Pancreas (tissue), 10 donors: ENCODE measurements around the gene AFF1. TPM values are rescaled to one million over a fixed set of nuclear protein-coding genes. Genes with fewer than 3 reads are reported as not detected.

Experiments used
- ATAC-seq, 4 donors: fragments of 200-7000 bp; cut with Tn5 transposase; one replicate each; pipeline versions ENCODE4 v1.8.0 to v1.9.1; 2020; ENCODE audit warnings: mild to moderate bottlenecking in 4 of 4, moderate library complexity in 4 of 4
- DNase-seq, 6 donors: peaks; one replicate each; pipeline ENCODE4 v3.0.0-alpha.2; 2020
- FAIRE-seq: peaks from 2 replicates; lab custom pipeline; 2012; peaks lifted over from hg19 to GRCh38; lab: Jason Lieb, UNC
- H3K27ac ChIP-seq, 4 donors: fragments of 200-600 bp; sonication (generic); 1 replicate in 3 of 4; 2 replicates in 1 of 4; pipeline versions ENCODE4 v1.5.0 to v1.8.0; 2020
- H3K27me3 ChIP-seq, 4 donors: fragments of 200-600 bp; one replicate each; pipeline ENCODE4 v1.8.0; 2021
- H3K36me3 ChIP-seq, 3 donors: fragments of 200-600 bp; sonication (generic) in 1 of 3; one replicate each; pipeline versions ENCODE4 v1.5.0 to v1.8.0; 2020 to 2021
- H3K4me1 ChIP-seq, 3 donors: fragments of 200-600 bp; one replicate each; pipeline ENCODE4 v1.8.0; 2021
- H3K4me3 ChIP-seq, 4 donors: fragments of 200-600 bp; sonication (generic) in 2 of 4; one replicate each; pipeline versions ENCODE4 v1.5.0 to v1.8.0; 2020 to 2021
- H3K9me3 ChIP-seq, 4 donors: fragments of 200-600 bp; one replicate each; pipeline ENCODE4 v1.8.0; 2021
- WGBS, 2 donors: extraction: QIAGEN DNeasy Blood & Tissue Kit; methylation state at CpG; one replicate each; pipeline ENCODE4 v1.1.7; 2013; 5-methylcytosine and 5-hydroxymethylcytosine counted together
- intact Hi-C, 3 donors: fragments of 100-400 bp; cut with DNase I; formaldehyde crosslinking; loops; one replicate each; pipeline versions ENCODE4 v1.11.1 to v1.14.2; 2022
- polyA plus RNA-seq, 2 donors: library from polyadenylated mRNA; stranded (reverse); fragments of 200-250 nt; gene quantifications; one replicate each; pipeline ENCODE4 v1.2.3, GENCODE V29; 2013
- total RNA-seq, 6 donors: library from RNA; stranded (reverse); fragmentation: NEBNext Ultra II Directional in 4 of 6; extraction: Animal tissue kit (Norgen Biotek cat#: 25700) in 4 of 6; gene quantifications; one replicate each; pipeline versions ENCODE4 v1.2.1 to v1.2.4, GENCODE V29; 2021 to 2023
- TF ChIP-seq, protein P1 (sequence below), 4 donors: fragments of 200-600 bp; sonication (generic) in 3 of 4; IDR thresholded peaks; one replicate each; pipeline versions ENCODE4 v1.5.0 to v1.8.0; 2021; ENCODE audit warnings: antibody characterized with exemption in 4 of 4
- donor health status: healthy with polysubstance abuse.
- donor health status: DM: no; HTN: no; CAD: no; lungs with moderate emphysema.
- donor health status: DM: no; HTN: no; CAD: no.
- donor health status: control.
- donor health status: control.
- donor health status: Bipolar disorder and iron deficiency.
- donor health status: DM: yes; HTN: yes; CAD: no.
- donor health status: DM: no; HTN: no; CAD: no.
- donor health status: DM: no; HTN: no; CAD: no.
- donor health status: DM: yes; HTN: yes; CAD: no.

AFF1 gene
- total and polyA plus RNA-seq, 8 donors: 11.8 to 62.0 (median 40.4) TPM

GRCh38 chr4:87046121-87046551, 111.3 kb downstream of the AFF1 start:
- intact Hi-C loops: no loop called here
- Histone ChIP-seq H3K36me3 (peaks cover 0 to 13% (median 6%) of the 10 kb centered on the region in 3 donors), H3K4me3 (no peak overlapping the region), H3K27ac (peak overlapping the region; percentile 10 to 71 (median 45)), H3K9me3 (no peaks in the 10 kb centered on the region), H3K4me1 (peaks cover 17 to 40% (median 37%) of the 10 kb centered on the region in 3 donors), H3K27me3 (no peaks in the 10 kb centered on the region)
- 60 to 73% methylated on average over 4 of the region's 4 CpGs for WGBS, 2 donors
- FAIRE-seq (no peak), ATAC-seq (no peak), DNase-seq (no peak)
- TF ChIP-seq, protein P1, sequence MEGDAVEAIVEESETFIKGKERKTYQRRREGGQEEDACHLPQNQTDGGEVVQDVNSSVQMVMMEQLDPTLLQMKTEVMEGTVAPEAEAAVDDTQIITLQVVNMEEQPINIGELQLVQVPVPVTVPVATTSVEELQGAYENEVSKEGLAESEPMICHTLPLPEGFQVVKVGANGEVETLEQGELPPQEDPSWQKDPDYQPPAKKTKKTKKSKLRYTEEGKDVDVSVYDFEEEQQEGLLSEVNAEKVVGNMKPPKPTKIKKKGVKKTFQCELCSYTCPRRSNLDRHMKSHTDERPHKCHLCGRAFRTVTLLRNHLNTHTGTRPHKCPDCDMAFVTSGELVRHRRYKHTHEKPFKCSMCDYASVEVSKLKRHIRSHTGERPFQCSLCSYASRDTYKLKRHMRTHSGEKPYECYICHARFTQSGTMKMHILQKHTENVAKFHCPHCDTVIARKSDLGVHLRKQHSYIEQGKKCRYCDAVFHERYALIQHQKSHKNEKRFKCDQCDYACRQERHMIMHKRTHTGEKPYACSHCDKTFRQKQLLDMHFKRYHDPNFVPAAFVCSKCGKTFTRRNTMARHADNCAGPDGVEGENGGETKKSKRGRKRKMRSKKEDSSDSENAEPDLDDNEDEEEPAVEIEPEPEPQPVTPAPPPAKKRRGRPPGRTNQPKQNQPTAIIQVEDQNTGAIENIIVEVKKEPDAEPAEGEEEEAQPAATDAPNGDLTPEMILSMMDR (IDR thresholded peaks at IDR 0.05): no peak

GRCh38 chr4:87047281-87047798, 112.5 kb downstream of the AFF1 start:
- DNase-seq (no peak), ATAC-seq (no peak), FAIRE-seq (no peak)
- no peak overlapping the region for H3K4me3 ChIP-seq
- H3K27me3 ChIP-seq: no peaks in the 10 kb centered on the region
- H3K27ac ChIP-seq: no peak overlapping the region
- H3K4me1 ChIP-seq: peaks cover 17 to 35% (median 34%) of the 10 kb centered on the region in 3 donors
- TF ChIP-seq, protein P1 (IDR thresholded peaks at IDR 0.05): no peak
- intact Hi-C loops: no loop called here
- WGBS, 2 donors: 94% methylated on average over 11 of the region's 11 CpGs
- H3K9me3 ChIP-seq: no peaks in the 10 kb centered on the region
- H3K36me3 ChIP-seq: peaks cover 0 to 13% (median 6%) of the 10 kb centered on the region in 3 donors

DNA sequence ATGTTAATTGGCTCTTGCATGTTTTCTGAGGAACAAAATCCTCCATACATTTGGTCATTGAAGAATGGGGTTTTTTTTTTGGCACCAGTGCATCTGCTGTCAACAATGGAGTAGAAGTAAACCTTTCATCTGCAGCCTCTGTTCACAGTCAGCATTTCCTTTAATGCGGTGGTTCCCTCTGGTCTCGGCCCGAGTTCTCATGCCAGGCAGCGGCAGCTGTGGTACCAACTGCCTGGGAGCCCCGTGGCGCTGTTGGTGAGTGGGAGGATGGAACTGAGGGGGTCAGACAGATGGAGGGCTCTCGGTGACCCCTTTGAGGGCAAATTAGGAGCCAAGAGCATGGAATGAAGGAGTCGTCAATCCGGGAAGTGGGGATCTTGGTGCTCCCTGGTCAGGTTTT, 114.7 kb downstream of the AFF1 start:
- DNase-seq: no peak
- Histone ChIP-seq H3K9me3 (no peaks in the 10 kb centered on the region), H3K4me1 (peaks cover 23 to 40% (median 39%) of the 10 kb centered on the region in 3 donors), H3K27ac (no peak overlapping the region), H3K36me3 (peaks cover 0 to 13% (median 6%) of the 10 kb centered on the region in 3 donors), H3K27me3 (no peaks in the 10 kb centered on the region), H3K4me3 (no peak overlapping the region)
- FAIRE-seq: no peak
- 89 to 90% methylated on average over 9 of the region's 9 CpGs for WGBS, 2 donors
- intact Hi-C loops: no loop called here
- no peak for ATAC-seq
- TF ChIP-seq, protein P1 (IDR thresholded peaks at IDR 0.05): no peak

GRCh38 chr4:87050596-87050995, 115.8 kb downstream of the AFF1 start:
- Histone ChIP-seq H3K4me3 (no peak overlapping the region), H3K36me3 (peaks cover 0 to 13% (median 6%) of the 10 kb centered on the region in 3 donors), H3K27ac (peak overlapping the region in 1 of 4 donors; percentile 10), H3K4me1 (peaks cover 21 to 40% (median 39%) of the 10 kb centered on the region in 3 donors), H3K27me3 (no peaks in the 10 kb centered on the region), H3K9me3 (no peaks in the 10 kb centered on the region)
- intact Hi-C loops: no loop called here
- no peak for FAIRE-seq
- TF ChIP-seq, protein P1 (IDR thresholded peaks at IDR 0.05): no peak
- ATAC-seq: no peak
- DNase-seq: no peak
- WGBS, 2 donors: 87 to 88% methylated on average over 12 of the region's 12 CpGs

DNA sequence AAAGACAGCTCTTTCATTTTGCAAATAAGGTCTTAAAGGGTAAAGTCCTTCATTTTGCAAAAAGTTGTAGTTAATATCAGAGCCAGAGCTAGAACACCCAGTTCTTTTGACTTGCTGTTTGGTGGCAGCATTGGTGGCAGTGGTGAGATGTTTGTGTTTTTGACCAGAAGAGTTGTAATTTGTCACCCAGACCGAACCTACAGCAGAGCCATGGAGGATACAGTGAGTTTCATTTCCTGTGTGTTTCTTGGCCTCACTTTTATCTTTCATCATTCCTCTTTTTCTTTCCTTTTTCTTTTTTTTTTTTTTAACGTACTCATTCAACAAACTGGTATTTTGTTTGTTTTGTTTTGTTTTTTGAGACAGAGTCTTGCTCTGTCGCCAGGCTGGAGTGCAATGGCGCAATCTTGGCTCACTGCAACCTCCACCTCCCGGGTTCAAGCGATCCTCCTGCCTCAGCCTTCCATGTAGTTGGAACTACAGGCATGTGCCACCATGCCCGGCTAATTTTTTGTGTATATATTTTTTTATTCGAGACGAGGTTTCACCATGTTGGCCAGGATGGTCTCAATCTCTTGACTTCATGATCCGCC, 116.4 kb downstream of the AFF1 start:
- DNase-seq: no peak
- Histone ChIP-seq H3K4me1 (peaks cover 20 to 40% (median 38%) of the 10 kb centered on the region in 3 donors), H3K27me3 (no peaks in the 10 kb centered on the region), H3K27ac (peak overlapping the region in 1 of 4 donors; percentile 10), H3K36me3 (peaks cover 0 to 13% (median 6%) of the 10 kb centered on the region in 3 donors), H3K4me3 (no peak overlapping the region), H3K9me3 (no peaks in the 10 kb centered on the region)
- WGBS, 2 donors: 82 to 84% methylated on average over 10 of the region's 10 CpGs
- no peak for ATAC-seq
- intact Hi-C loops: no loop called here
- TF ChIP-seq, protein P1 (IDR thresholded peaks at IDR 0.05): no peak
- FAIRE-seq: no peak
